Measurements from ENCODE around the gene RCN1. TPM values are rescaled to one million over a fixed set of nuclear protein-coding genes. Genes with fewer than 3 reads are reported as not detected.

The RCN1 gene
- 58.5 and 98.7 TPM in 2 replicates for total RNA-seq

DNA sequence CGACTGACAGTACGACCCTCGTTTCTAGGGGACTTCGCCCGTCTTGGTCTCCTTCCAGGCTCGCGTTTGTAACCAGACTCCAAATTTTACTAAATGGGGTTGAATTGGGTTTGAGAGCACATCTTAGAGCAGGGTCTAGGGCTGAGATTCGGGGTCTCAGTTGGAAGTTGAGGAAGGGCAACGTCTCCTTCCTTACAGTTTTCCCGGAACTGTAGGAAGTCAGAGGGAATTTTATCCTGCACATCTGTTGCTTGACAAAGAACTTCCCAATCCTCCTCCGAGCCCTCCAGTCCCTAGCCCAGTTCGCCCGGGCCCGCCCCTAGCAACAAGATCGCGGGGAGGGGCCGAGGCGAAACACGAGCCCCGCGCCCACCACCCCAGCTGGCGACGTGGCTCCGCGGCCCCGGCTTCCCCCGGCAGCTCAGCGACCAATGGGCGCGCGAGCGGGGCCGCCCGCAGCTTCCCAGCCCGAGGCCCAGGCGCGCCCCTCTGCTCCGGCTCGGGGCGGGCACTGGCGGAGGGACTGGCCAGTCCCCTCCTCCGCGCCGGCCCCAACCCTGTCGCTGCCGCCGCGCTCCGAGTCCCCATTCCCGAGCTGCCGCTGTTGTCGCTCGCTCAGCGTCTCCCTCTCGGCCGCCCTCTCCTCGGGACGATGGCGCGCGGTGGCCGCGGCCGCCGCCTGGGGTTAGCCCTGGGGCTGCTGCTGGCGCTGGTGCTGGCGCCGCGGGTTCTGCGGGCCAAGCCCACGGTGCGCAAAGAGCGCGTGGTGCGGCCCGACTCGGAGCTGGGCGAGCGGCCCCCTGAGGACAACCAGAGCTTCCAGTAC, at the start of gene RCN1:
Gene RCN1 (plus strand): TSS at position 530 of the 826 bp plus-strand sequence. CDS start 123 bp downstream, at position 653.

Measured in hair follicular keratinocyte (primary cell).